ENCODE results near the gene PRC1. TPM values are rescaled to one million over a fixed set of nuclear protein-coding genes. Genes with fewer than 3 reads are reported as not detected.

PRC1 gene
- total and polyA plus RNA-seq, 8 donors: 3.9 to 12.7 (median 5.0) TPM

Other genes starting within 250 kb of the PRC1 start
- gene FURIN, start 125.9 kb downstream of the PRC1 start, total RNA-seq: 100 to 1,000 TPM in 3 of 6 donors, 10 to 100 TPM in 3; 50.3 to 106 (median 98.8) TPM
- 10 to 100 TPM; 52.5 to 67.7 TPM for gene FURIN, start 125.9 kb downstream of the PRC1 start, polyA plus RNA-seq
- 10 to 100 TPM in 1 of 6 donors, 1 to 10 TPM in 5; 3.9 to 23.0 (median 8.6) TPM for gene FES, start 110.0 kb downstream of the PRC1 start, total RNA-seq
- 10 to 100 TPM; 24.4 to 26.5 TPM for gene FES, start 110.0 kb downstream of the PRC1 start, polyA plus RNA-seq
- gene MAN2A2, start 91.2 kb downstream of the PRC1 start, total RNA-seq: 10 to 100 TPM; 56.6 to 88.2 (median 67.7) TPM
- gene MAN2A2, start 91.2 kb downstream of the PRC1 start, polyA plus RNA-seq: 100 to 1,000 TPM in 1 of 2 donors, 10 to 100 TPM in 1; 57.2 to 118 TPM
- 10 to 100 TPM; 10.3 to 17.6 (median 13.3) TPM for gene HDDC3, start 62.0 kb downstream of the PRC1 start, total RNA-seq
- gene HDDC3, start 62.0 kb downstream of the PRC1 start, polyA plus RNA-seq: 10 to 100 TPM; 16.6 to 20.9 TPM
- 10 to 100 TPM; 29.2 to 50.7 (median 32.2) TPM for gene UNC45A, start 59.2 kb downstream of the PRC1 start, total RNA-seq
- gene UNC45A, start 59.2 kb downstream of the PRC1 start, polyA plus RNA-seq: 10 to 100 TPM; 50.0 to 51.3 TPM
- 10 to 100 TPM in 1 of 6 donors, 1 to 10 TPM in 5; 6.6 to 12.2 (median 7.8) TPM for gene RCCD1, start 39.7 kb downstream of the PRC1 start, total RNA-seq
- 10 to 100 TPM in 1 of 2 donors, 1 to 10 TPM in 1; 9.0 to 11.9 TPM for gene RCCD1, start 39.7 kb downstream of the PRC1 start, polyA plus RNA-seq
- gene VPS33B, start 28.1 kb upstream of the PRC1 start, total RNA-seq: 1 to 10 TPM; 4.2 to 8.8 (median 5.9) TPM
- gene VPS33B, start 28.1 kb upstream of the PRC1 start, polyA plus RNA-seq: 10 to 100 TPM; 11.6 to 18.9 TPM
- 10 to 100 TPM in 1 of 6 donors, 1 to 10 TPM in 5; 3.6 to 11.3 (median 6.5) TPM for gene SV2B, start 105.7 kb upstream of the PRC1 start, total RNA-seq
- 1 to 10 TPM in 1 of 2 donors, under 1 TPM in 1; 0.53 to 2.7 TPM for gene SV2B, start 105.7 kb upstream of the PRC1 start, polyA plus RNA-seq